NCI-H1930 (cell line): ENCODE data around the gene GRIN2A.

Experiments
- DNase-seq, 2 experiments: peaks; one replicate each; lab custom pipeline; 2025; lab: John Stamatoyannopoulos, UW

GRIN2A gene

GRCh38 chr16:10130538-10130937, 51.7 kb downstream of the GRIN2A start:
- DNase-seq = no peak

- no peak for DNase-seq
These were observed 53.6 kb downstream of the GRIN2A start for GRCh38 chr16:10128397-10129258.

GRCh38 chr16:10126686-10127085, 55.5 kb downstream of the GRIN2A start:
- DNase-seq = no peak

GRCh38 chr16:10123141-10123540, 59.1 kb downstream of the GRIN2A start:
- DNase-seq = no peak

GRCh38 chr16:10122546-10122945, 59.7 kb downstream of the GRIN2A start:
- no peak for DNase-seq

GRCh38 chr16:10121897-10122425, 60.3 kb downstream of the GRIN2A start:
- no peak for DNase-seq

GRCh38 chr16:10121491-10121890, 60.7 kb downstream of the GRIN2A start:
- DNase-seq = no peak

GRCh38 chr16:10120953-10121352, 61.3 kb downstream of the GRIN2A start:
- DNase-seq = no peak

GRCh38 chr16:10114409-10114808, 67.8 kb downstream of the GRIN2A start:
- DNase-seq = no peak

- DNase-seq = no peak
These were observed 69.0 kb downstream of the GRIN2A start for GRCh38 chr16:10113248-10113647.

GRCh38 chr16:10112021-10112420, 70.2 kb downstream of the GRIN2A start:
- no peak for DNase-seq

GRCh38 chr16:10111156-10111761, 71.0 kb downstream of the GRIN2A start:
- DNase-seq = no peak

- no peak for DNase-seq
These were observed 71.7 kb downstream of the GRIN2A start for GRCh38 chr16:10110552-10110951.

- no peak for DNase-seq
These were observed 75.1 kb downstream of the GRIN2A start for GRCh38 chr16:10107081-10107480.

- no peak for DNase-seq
These were observed 78.5 kb downstream of the GRIN2A start for GRCh38 chr16:10103700-10104099.

- DNase-seq = no peak
These were observed 79.1 kb downstream of the GRIN2A start for GRCh38 chr16:10103118-10103517.

- DNase-seq = no peak
These were observed 81.4 kb downstream of the GRIN2A start for GRCh38 chr16:10100829-10101228.

GRCh38 chr16:10098991-10099390, 83.2 kb downstream of the GRIN2A start:
- DNase-seq = no peak

GRCh38 chr16:10097271-10097670, 85.0 kb downstream of the GRIN2A start:
- no peak for DNase-seq

- DNase-seq = no peak
These were observed 88.7 kb downstream of the GRIN2A start for GRCh38 chr16:10093576-10093975.

GRCh38 chr16:10090816-10091215, 91.4 kb downstream of the GRIN2A start:
- no peak for DNase-seq

- no peak for DNase-seq
These were observed 93.8 kb downstream of the GRIN2A start for GRCh38 chr16:10088380-10088793.

- DNase-seq = no peak
These were observed 95.1 kb downstream of the GRIN2A start for GRCh38 chr16:10087151-10087550.
